WTC11 (cell line): ENCODE measurements around the gene ALDH3B1.

ENCODE experiments used
- GABPB1 ChIP-seq: sonication (generic); formaldehyde crosslinking; IDR thresholded peaks from 2 replicates; pipeline ENCODE4 v1.8.1; 2023; ENCODE audit warnings: mild to moderate bottlenecking, missing genetic modification reagents
- ZNF416 ChIP-seq: fragments of 250-450 bp; sonication (Bioruptor Pico); IDR thresholded peaks from 2 replicates; pipeline ENCODE4 v1.9.0; 2021; ENCODE audit warnings: mild to moderate bottlenecking, inconsistent platforms
- TF ChIP-seq, protein P1 (sequence below): fragments of 200-600 bp; IDR thresholded peaks from 2 replicates; pipeline ENCODE4 v1.8.0; 2022; ENCODE audit warnings: antibody characterized with exemption
- TF ChIP-seq, protein P2 (sequence below): sonication (generic); formaldehyde crosslinking; IDR thresholded peaks from 2 replicates; pipeline ENCODE4 v1.8.1; 2023; ENCODE audit warnings: mild to moderate bottlenecking, missing genetic modification reagents, borderline replicate concordance

DNA sequence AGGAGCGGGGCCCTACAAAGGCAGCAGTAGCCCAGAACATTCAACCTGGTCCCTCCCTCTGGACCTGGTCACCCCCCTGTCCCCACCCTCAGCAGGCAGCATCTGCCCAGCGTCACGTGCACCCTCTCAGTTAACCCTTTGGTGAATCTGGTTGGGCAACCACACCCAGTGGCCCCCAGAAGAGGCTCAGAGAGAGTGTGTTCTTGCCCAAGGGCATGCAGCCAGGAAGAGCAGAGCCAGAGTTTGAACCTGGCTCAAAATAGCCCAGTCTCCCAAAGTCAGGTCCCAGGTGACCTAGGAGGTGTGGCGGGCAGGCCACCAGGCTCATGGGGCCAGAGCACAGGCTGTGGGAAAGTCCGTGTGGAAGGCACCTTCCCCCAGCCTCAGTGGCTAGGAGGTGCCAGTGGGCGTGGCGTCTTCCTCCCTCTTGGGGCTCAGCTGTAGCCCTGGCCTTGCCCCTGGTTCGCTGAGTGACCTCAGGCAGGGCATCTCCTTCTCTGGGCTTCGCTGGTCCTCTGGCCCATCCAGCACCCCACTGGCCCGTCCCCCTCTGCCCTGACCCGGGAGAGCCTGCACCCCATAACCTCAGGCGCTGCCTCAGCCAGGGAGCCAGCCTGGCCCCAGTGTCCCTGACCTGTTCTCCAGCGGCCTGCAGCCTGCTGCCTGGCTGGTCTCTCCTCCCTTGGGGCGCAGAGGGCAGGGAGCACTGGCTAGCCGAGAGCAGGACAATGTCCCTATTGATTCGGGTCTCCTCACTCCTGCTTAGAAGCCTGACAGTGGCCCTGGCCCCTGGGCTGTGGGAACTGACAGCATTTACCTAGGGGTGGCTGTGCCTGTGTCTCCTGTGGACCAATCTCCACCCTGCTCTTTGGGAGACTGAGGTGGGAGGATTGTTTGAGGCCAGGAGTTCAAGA, 7.0 kb downstream of the ALDH3B1 start:
- TF ChIP-seq ZNF416 (CRISPR knock-in tag) (no peak), GABPB1 (CRISPR knock-in tag) (no peak)
- TF ChIP-seq, protein P1, sequence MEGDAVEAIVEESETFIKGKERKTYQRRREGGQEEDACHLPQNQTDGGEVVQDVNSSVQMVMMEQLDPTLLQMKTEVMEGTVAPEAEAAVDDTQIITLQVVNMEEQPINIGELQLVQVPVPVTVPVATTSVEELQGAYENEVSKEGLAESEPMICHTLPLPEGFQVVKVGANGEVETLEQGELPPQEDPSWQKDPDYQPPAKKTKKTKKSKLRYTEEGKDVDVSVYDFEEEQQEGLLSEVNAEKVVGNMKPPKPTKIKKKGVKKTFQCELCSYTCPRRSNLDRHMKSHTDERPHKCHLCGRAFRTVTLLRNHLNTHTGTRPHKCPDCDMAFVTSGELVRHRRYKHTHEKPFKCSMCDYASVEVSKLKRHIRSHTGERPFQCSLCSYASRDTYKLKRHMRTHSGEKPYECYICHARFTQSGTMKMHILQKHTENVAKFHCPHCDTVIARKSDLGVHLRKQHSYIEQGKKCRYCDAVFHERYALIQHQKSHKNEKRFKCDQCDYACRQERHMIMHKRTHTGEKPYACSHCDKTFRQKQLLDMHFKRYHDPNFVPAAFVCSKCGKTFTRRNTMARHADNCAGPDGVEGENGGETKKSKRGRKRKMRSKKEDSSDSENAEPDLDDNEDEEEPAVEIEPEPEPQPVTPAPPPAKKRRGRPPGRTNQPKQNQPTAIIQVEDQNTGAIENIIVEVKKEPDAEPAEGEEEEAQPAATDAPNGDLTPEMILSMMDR: no peak
- TF ChIP-seq, protein P2, sequence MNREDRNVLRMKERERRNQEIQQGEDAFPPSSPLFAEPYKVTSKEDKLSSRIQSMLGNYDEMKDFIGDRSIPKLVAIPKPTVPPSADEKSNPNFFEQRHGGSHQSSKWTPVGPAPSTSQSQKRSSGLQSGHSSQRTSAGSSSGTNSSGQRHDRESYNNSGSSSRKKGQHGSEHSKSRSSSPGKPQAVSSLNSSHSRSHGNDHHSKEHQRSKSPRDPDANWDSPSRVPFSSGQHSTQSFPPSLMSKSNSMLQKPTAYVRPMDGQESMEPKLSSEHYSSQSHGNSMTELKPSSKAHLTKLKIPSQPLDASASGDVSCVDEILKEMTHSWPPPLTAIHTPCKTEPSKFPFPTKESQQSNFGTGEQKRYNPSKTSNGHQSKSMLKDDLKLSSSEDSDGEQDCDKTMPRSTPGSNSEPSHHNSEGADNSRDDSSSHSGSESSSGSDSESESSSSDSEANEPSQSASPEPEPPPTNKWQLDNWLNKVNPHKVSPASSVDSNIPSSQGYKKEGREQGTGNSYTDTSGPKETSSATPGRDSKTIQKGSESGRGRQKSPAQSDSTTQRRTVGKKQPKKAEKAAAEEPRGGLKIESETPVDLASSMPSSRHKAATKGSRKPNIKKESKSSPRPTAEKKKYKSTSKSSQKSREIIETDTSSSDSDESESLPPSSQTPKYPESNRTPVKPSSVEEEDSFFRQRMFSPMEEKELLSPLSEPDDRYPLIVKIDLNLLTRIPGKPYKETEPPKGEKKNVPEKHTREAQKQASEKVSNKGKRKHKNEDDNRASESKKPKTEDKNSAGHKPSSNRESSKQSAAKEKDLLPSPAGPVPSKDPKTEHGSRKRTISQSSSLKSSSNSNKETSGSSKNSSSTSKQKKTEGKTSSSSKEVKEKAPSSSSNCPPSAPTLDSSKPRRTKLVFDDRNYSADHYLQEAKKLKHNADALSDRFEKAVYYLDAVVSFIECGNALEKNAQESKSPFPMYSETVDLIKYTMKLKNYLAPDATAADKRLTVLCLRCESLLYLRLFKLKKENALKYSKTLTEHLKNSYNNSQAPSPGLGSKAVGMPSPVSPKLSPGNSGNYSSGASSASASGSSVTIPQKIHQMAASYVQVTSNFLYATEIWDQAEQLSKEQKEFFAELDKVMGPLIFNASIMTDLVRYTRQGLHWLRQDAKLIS (CRISPR knock-in tag): no peak
